Mesenchymal stem cell (in vitro differentiated cells and primary cell): ENCODE data around the gene ADARB2.
"Not testable (repeated sequence)": the region's sequence is repeated elsewhere in the genome, so short reads cannot be mapped to it uniquely, and the experiment has no call there.

Experiments used
- DNase-seq: peaks from one replicate; pipeline ENCODE4 v3.0.0-alpha.2; 2013
- H2AFZ ChIP-seq: one replicate; pipeline ENCODE4 v1.6.1; 2013; ENCODE audit warnings: low read depth, mild to moderate bottlenecking, control low read depth, inconsistent platforms, low read length, moderate library complexity
- H2AK5ac ChIP-seq: 2 replicates; pipeline ENCODE4 v1.6.1; 2013; ENCODE audit warnings: low read length, moderate library complexity, mild to moderate bottlenecking, inconsistent platforms; ENCODE audit not compliant: severe bottlenecking
- H2BK120ac ChIP-seq: one replicate; pipeline ENCODE4 v1.6.1; 2013; ENCODE audit warnings: low read depth, mild to moderate bottlenecking, inconsistent platforms, low read length, moderate library complexity
- H2BK12ac ChIP-seq, 2 experiments: one replicate each; pipeline ENCODE4 v1.6.1; 2013; ENCODE audit warnings: inconsistent platforms in 2 of 2, low read length in 2 of 2, mild to moderate bottlenecking in 2 of 2, moderate library complexity in 2 of 2, control low read depth in 1 of 2
- H2BK15ac ChIP-seq: one replicate; pipeline ENCODE4 v1.6.1; 2013; ENCODE audit warnings: mild to moderate bottlenecking, low read depth, inconsistent platforms; ENCODE audit not compliant: poor library complexity, severe bottlenecking
- H2BK5ac ChIP-seq: 2 replicates; pipeline ENCODE4 v1.6.1; 2013; ENCODE audit warnings: low read depth, mild to moderate bottlenecking, low read length, control low read depth, inconsistent platforms; ENCODE audit not compliant: poor library complexity, severe bottlenecking
- H3K14ac ChIP-seq, 2 experiments: one replicate each; pipeline ENCODE4 v1.6.1; 2013; ENCODE audit warnings: inconsistent platforms in 2 of 2, low read length in 2 of 2, control low read depth in 1 of 2, mild to moderate bottlenecking in 1 of 2, moderate library complexity in 1 of 2
- H3K18ac ChIP-seq, 2 experiments: one replicate each; pipeline ENCODE4 v1.6.1; 2013; ENCODE audit warnings: inconsistent platforms in 2 of 2, low read length in 2 of 2, control low read depth in 1 of 2, low read depth in 1 of 2, mild to moderate bottlenecking in 1 of 2
- H3K23ac ChIP-seq, 2 experiments: one replicate each; pipeline ENCODE4 v1.6.1; 2013; ENCODE audit warnings: inconsistent platforms in 2 of 2, low read length in 2 of 2, mild to moderate bottlenecking in 2 of 2, moderate library complexity in 2 of 2, control low read depth in 1 of 2
- H3K27ac ChIP-seq: 2 replicates; pipeline ENCODE4 v1.5.1; 2013; ENCODE audit warnings: mild to moderate bottlenecking, moderate library complexity, low read length, control low read depth, inconsistent platforms; ENCODE audit not compliant: poor library complexity, severe bottlenecking
- H3K27me3 ChIP-seq, 2 experiments: 2 replicates each; pipeline versions ENCODE4 v1.6.1 to v1.7.0; 2013; ENCODE audit warnings: low read length in 2 of 2, mild to moderate bottlenecking in 2 of 2, moderate library complexity in 2 of 2, control low read depth in 1 of 2, inconsistent platforms in 1 of 2; ENCODE audit not compliant: control insufficient read depth in 1 of 2, insufficient read depth in 1 of 2
- H3K36me3 ChIP-seq, 2 experiments: 2 replicates each; pipeline versions ENCODE4 v1.6.1 to v1.7.0; 2013; ENCODE audit warnings: low read length in 2 of 2, control low read depth in 1 of 2, inconsistent platforms in 1 of 2, low read depth in 1 of 2, mild to moderate bottlenecking in 1 of 2; ENCODE audit not compliant: insufficient read depth in 2 of 2, control insufficient read depth in 1 of 2
- H3K4ac ChIP-seq, 2 experiments: one replicate each; pipeline ENCODE4 v1.6.1; 2013; ENCODE audit warnings: inconsistent platforms in 2 of 2, low read length in 2 of 2, mild to moderate bottlenecking in 2 of 2, moderate library complexity in 2 of 2, control low read depth in 1 of 2, low read depth in 1 of 2
- H3K4me1 ChIP-seq: 2 replicates; pipeline ENCODE4 v1.6.1; 2013; ENCODE audit warnings: low read depth, low read length, control low read depth; ENCODE audit not compliant: control insufficient read depth, insufficient read depth
- H3K4me2 ChIP-seq: 2 replicates; pipeline ENCODE4 v1.6.1; 2013; ENCODE audit warnings: low read length, mild to moderate bottlenecking, inconsistent platforms; ENCODE audit not compliant: poor library complexity, severe bottlenecking
- H3K4me3 ChIP-seq, 2 experiments: 2 replicates each; pipeline versions ENCODE4 v1.5.1 to v1.7.0; 2013; ENCODE audit warnings: low read length in 2 of 2, mild to moderate bottlenecking in 2 of 2, control low read depth in 1 of 2, low read depth in 1 of 2; ENCODE audit not compliant: insufficient read depth in 1 of 2
- H3K79me1 ChIP-seq: replicated peaks from 2 replicates; pipeline ENCODE4 v1.6.1; 2013; ENCODE audit warnings: mild to moderate bottlenecking, control low read depth, low read length, inconsistent platforms; ENCODE audit not compliant: poor library complexity, severe bottlenecking
- H3K9ac ChIP-seq: 2 replicates; pipeline ENCODE4 v1.7.0; 2013; ENCODE audit warnings: mild to moderate bottlenecking, low read length, moderate library complexity
- H3K9me3 ChIP-seq: 2 replicates; pipeline ENCODE4 v1.7.0; 2013; ENCODE audit warnings: mild to moderate bottlenecking, low read length; ENCODE audit not compliant: control insufficient read depth
- H4K8ac ChIP-seq: one replicate; pipeline ENCODE4 v1.6.1; 2013; ENCODE audit warnings: inconsistent platforms, mild to moderate bottlenecking, low read length, moderate library complexity
- H4K91ac ChIP-seq: one replicate; pipeline ENCODE4 v1.6.1; 2013; ENCODE audit warnings: mild to moderate bottlenecking, low read length, inconsistent platforms
- WGBS: methylation state at CpG from one replicate; pipeline ENCODE4 v1.1.7; 2013; ENCODE audit warnings: mixed read lengths; 5-methylcytosine and 5-hydroxymethylcytosine counted together

The ADARB2 gene

DNA sequence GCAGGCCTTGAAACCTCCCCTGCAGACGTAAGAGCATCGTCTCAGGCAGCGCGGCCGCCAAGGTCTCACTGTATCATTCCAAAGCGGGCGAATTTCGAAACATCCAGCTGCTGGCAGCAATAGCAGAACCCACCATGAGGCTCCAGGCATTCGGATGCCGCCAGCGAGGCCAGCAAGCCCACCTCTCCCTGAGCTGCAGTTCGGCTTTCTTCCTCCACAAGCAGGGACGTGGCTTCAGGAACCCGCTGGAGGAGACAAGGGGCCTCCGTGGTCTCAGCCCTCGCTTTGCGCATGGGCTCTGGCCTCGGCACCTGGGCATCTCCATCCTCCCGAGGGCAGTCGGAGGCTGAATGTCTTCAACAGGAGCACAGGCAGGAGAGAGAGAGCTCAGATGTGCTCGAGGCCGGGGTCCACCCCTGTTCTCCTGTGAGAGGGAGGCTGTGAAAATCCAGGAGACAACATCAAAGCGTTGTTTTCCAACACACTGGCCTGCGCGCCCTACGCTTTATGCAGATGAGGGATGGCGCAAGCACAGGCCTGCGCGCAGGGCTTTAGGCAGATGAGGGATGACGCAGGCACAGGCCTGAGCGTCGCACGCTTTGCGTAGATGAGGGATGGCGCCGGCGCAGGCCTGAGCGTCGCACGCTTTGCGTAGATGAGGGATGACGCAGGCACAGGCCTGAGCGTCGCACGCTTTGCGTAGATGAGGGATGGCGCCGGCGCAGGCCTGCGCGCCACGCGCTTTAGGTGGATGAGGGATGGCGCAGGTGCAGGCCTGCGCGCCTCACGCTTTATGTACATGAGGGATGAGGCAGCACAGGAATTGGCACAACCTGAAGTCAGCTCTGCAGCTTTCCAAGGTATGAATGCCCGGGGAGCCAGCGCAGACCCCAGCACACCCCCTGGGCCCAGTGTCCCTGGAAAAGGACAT lies 577.9 kb downstream of the ADARB2 start:
- no peak for DNase-seq
- Histone ChIP-seq H2AK5ac (no peak overlapping the region), H3K9ac (no peak overlapping the region), H3K27me3 (peaks cover 19 to 38% of the 10 kb centered on the region in 2 experiments), H4K8ac (no peak overlapping the region), H3K4me2 (no peak overlapping the region), H2BK5ac (no peak overlapping the region), H3K79me1 (no peaks in the 10 kb centered on the region), H3K4me1 (no peaks in the 10 kb centered on the region), H3K9me3 (no peaks in the 10 kb centered on the region), H3K36me3 (no peaks in the 10 kb centered on the region), H3K18ac (no peak overlapping the region), H2AFZ (no peak overlapping the region), H3K4me3 (no peak overlapping the region), H3K14ac (no peak overlapping the region), H2BK15ac (no peak overlapping the region), H2BK120ac (no peak overlapping the region), H3K4ac (peak overlapping the region in 1 of 2 experiments; percentile 47), H3K27ac (no peak overlapping the region), H3K23ac (no peak overlapping the region), H4K91ac (peak overlapping the region; percentile 72), H2BK12ac (no peak overlapping the region)
- 90% methylated on average over 59 of the region's 59 CpGs for WGBS

GRCh38 chr10:1158536-1158935 lies 578.8 kb downstream of the ADARB2 start:
- H3K4ac ChIP-seq, DNase-seq, H3K27ac ChIP-seq, H3K36me3 ChIP-seq, H3K14ac ChIP-seq, H4K8ac ChIP-seq, H3K23ac ChIP-seq, H2BK12ac ChIP-seq, H3K4me3 ChIP-seq, H3K18ac ChIP-seq, H2BK5ac ChIP-seq, H2BK15ac ChIP-seq, H4K91ac ChIP-seq, H2AK5ac ChIP-seq, H3K4me2 ChIP-seq, H3K9me3 ChIP-seq, H3K9ac ChIP-seq, H3K4me1 ChIP-seq, H2AFZ ChIP-seq, H3K79me1 ChIP-seq, H2BK120ac ChIP-seq: not testable (repeated sequence)
- 91% methylated on average over 7 of the region's 10 CpGs for WGBS
- H3K27me3 ChIP-seq, result peaks cover 28 to 37% of the 10 kb centered on the region in 2 experiments

- Histone ChIP-seq H2BK15ac (no peak overlapping the region), H3K14ac (no peak overlapping the region), H4K8ac (no peak overlapping the region), H3K9me3 (no peaks in the 10 kb centered on the region), H3K4me2 (no peak overlapping the region), H3K18ac (no peak overlapping the region), H2AK5ac (no peak overlapping the region), H3K36me3 (no peaks in the 10 kb centered on the region), H3K23ac (no peak overlapping the region), H2AFZ (no peak overlapping the region), H3K4me1 (no peaks in the 10 kb centered on the region), H3K4ac (no peak overlapping the region), H3K27ac (no peak overlapping the region), H3K9ac (no peak overlapping the region), H3K4me3 (no peak overlapping the region), H2BK12ac (no peak overlapping the region), H2BK120ac (no peak overlapping the region), H3K79me1 (no peaks in the 10 kb centered on the region), H3K27me3 (peaks cover 28 to 32% of the 10 kb centered on the region in 2 experiments), H4K91ac (no peak overlapping the region), H2BK5ac (no peak overlapping the region)
- DNase-seq, result no peak
- WGBS, result 85% methylated on average over 12 of the region's 12 CpGs
Observed at GRCh38 chr10:1158066-1158465, 579.3 kb downstream of the ADARB2 start.

DNA sequence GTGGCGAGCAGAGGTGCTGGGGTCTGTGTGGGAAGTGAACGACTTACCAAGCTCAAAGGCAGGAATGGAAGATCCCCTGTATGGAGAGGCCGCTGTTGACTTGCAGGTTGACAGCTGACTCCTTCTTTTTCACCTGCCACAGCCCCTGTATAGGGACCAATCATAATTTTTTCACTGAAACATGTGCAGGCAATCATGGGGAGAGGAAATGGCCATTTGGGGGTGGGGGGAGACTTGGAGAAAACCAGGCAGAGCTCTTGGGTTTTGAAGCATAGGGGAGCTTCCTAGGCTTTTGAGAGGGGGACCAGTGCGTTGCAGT lies 579.8 kb downstream of the ADARB2 start:
- Histone ChIP-seq H3K14ac (no peak overlapping the region), H3K4ac (no peak overlapping the region), H3K4me1 (no peaks in the 10 kb centered on the region), H3K27me3 (peaks cover 27 to 28% of the 10 kb centered on the region in 2 experiments), H2AK5ac (no peak overlapping the region), H3K27ac (no peak overlapping the region), H3K18ac (no peak overlapping the region), H3K9me3 (no peaks in the 10 kb centered on the region), H3K79me1 (no peaks in the 10 kb centered on the region), H3K4me2 (no peak overlapping the region), H2BK12ac (no peak overlapping the region), H3K9ac (no peak overlapping the region), H3K23ac (no peak overlapping the region), H2BK5ac (no peak overlapping the region), H3K36me3 (no peaks in the 10 kb centered on the region), H4K8ac (no peak overlapping the region), H2BK120ac (no peak overlapping the region), H2BK15ac (no peak overlapping the region), H3K4me3 (no peak overlapping the region), H2AFZ (no peak overlapping the region), H4K91ac (no peak overlapping the region)
- DNase-seq, result no peak
- 68% methylated on average over 4 of the region's 4 CpGs for WGBS
